HepG2 (cell line): ENCODE data around the gene MOGAT3. TPM values are rescaled to one million over a fixed set of nuclear protein-coding genes. Genes with fewer than 3 reads are reported as not detected.

Source experiments
- ATAC-seq: fragments of 200-7000 bp; cut with Tn5 transposase; 3 replicates; pipeline ENCODE4 v1.9.1; 2020; ENCODE audit warnings: mild to moderate bottlenecking, moderate library complexity
- BruUV-seq: library from RNA; stranded (reverse); fragments of 400-500 nt; replicated peaks from 2 replicates; lab custom pipeline; 2021; lab: Mats Ljungman, UMichigan
- CTCF ChIA-PET: fragments of 300-600 bp; formaldehyde crosslinking; extraction: SDS; loops from one replicate; lab custom pipeline; 2021; ENCODE audit warnings: low total read pairs, inconsistent platforms, low intra/inter-chr PET ratio; lab: Yijun Ruan, JAX
- POLR2A ChIA-PET: fragments of 350-600 bp; sonication (Branson Sonifier 250); formaldehyde crosslinking; loops from one replicate; lab custom pipeline; 2020; ENCODE audit warnings: antibody characterized with exemption, inconsistent platforms; lab: Yijun Ruan, JAX
- DNase-seq: peaks from one replicate; pipeline ENCODE4 v3.0.0-alpha.2; 2015; ENCODE audit warnings: low spot score
- FAIRE-seq: peaks from 3 replicates; lab custom pipeline; 2011; peaks lifted over from hg19 to GRCh38; lab: Jason Lieb, UNC
- H2AFZ ChIP-seq: one replicate; pipeline ENCODE4 v1.6.1; 2011; ENCODE audit warnings: low read length, inconsistent platforms
- H3K27ac ChIP-seq: fragments of 300-600 bp; 3 replicates; pipeline ENCODE4 v1.8.0; 2011; ENCODE audit warnings: mixed run types, mild to moderate bottlenecking, mixed read lengths, low read length, inconsistent platforms; ENCODE audit not compliant: insufficient read depth; ENCODE audit errors: extremely low read length
- H3K27me3 ChIP-seq, 2 experiments: fragments of 200-600 bp in 1 of 2; 2 replicates in 1 of 2; 3 replicates in 1 of 2; pipeline versions ENCODE4 v1.6.0 to v1.8.0; 2011; ENCODE audit warnings: low read length in 2 of 2, mild to moderate bottlenecking in 2 of 2, moderate library complexity in 2 of 2, inconsistent platforms in 1 of 2; ENCODE audit not compliant: insufficient read depth in 2 of 2, control insufficient read depth in 1 of 2
- H3K36me3 ChIP-seq, 2 experiments: fragments of 200-600 bp in 1 of 2; replicated peaks in 1 of 2; 2 replicates in 1 of 2; 3 replicates in 1 of 2; pipeline versions ENCODE4 v1.5.1 to v1.8.0; 2011; ENCODE audit warnings: low read length in 2 of 2, inconsistent platforms in 1 of 2; ENCODE audit not compliant: insufficient read depth in 2 of 2, control insufficient read depth in 1 of 2
- H3K4me1 ChIP-seq: 2 replicates; pipeline ENCODE4 v1.5.1; 2012; ENCODE audit warnings: low read length, inconsistent platforms; ENCODE audit not compliant: insufficient read depth
- H3K4me2 ChIP-seq: 2 replicates; pipeline ENCODE4 v1.6.0; 2011; ENCODE audit warnings: low read depth, low read length, inconsistent platforms
- H3K4me3 ChIP-seq, 3 experiments: fragments of 200-600 bp in 1 of 3; sonication (generic), shearing (Covaris generic) in 1 of 3; replicated peaks in 1 of 3; 2 replicates each; pipeline ENCODE4 v1.5.1; 2011 to 2016; ENCODE audit warnings: low read length in 3 of 3, inconsistent platforms in 2 of 3, low read depth in 2 of 3, mild to moderate bottlenecking in 2 of 3, control low read depth in 1 of 3, mixed read lengths in 1 of 3; ENCODE audit not compliant: insufficient read depth in 1 of 3
- H3K79me2 ChIP-seq: one replicate; pipeline ENCODE4 v1.6.1; 2011; ENCODE audit warnings: low read length, inconsistent platforms; ENCODE audit not compliant: insufficient read depth
- H3K9ac ChIP-seq: 2 replicates; pipeline ENCODE4 v1.6.0; 2011; ENCODE audit warnings: mild to moderate bottlenecking, low read depth, low read length, inconsistent platforms; ENCODE audit not compliant: insufficient read depth
- H3K9me3 ChIP-seq: 2 replicates; pipeline ENCODE4 v1.5.1; 2012; ENCODE audit warnings: mild to moderate bottlenecking, low read length
- H4K20me1 ChIP-seq: 2 replicates; pipeline ENCODE4 v1.6.0; 2011; ENCODE audit warnings: inconsistent platforms, mild to moderate bottlenecking, low read length, moderate library complexity; ENCODE audit not compliant: insufficient read depth
- ARID3A ChIP-seq: IDR thresholded peaks from 2 replicates; pipeline ENCODE4 v1.6.1; 2012; ENCODE audit warnings: low read depth, low read length, improper control_type of control experiment
- BRCA1 ChIP-seq: sonication (generic); formaldehyde crosslinking; IDR thresholded peaks from 2 replicates; pipeline ENCODE4 v1.4.0; 2020; ENCODE audit warnings: missing genetic modification reagents
- DRAP1 ChIP-seq: IDR thresholded peaks from 2 replicates; pipeline ENCODE4 v1.6.1; 2016; ENCODE audit warnings: missing genetic modification reagents, missing compliant biosample characterization
- GABPB1 ChIP-seq: IDR thresholded peaks from 2 replicates; pipeline ENCODE4 v1.6.1; 2016; ENCODE audit warnings: mild to moderate bottlenecking, missing genetic modification reagents, moderate library complexity, missing compliant biosample characterization
- GATAD1 ChIP-seq: IDR thresholded peaks from 2 replicates; pipeline ENCODE4 v1.6.1; 2016; ENCODE audit warnings: missing genetic modification reagents, missing compliant biosample characterization
- KLF9 ChIP-seq: IDR thresholded peaks from 2 replicates; pipeline ENCODE4 v1.6.1; 2016; ENCODE audit warnings: low read depth
- MAX ChIP-seq: IDR thresholded peaks from 2 replicates; pipeline ENCODE4 v1.6.1; 2012; ENCODE audit warnings: inconsistent platforms
- MTF1 ChIP-seq: sonication (generic); formaldehyde crosslinking; IDR thresholded peaks from 2 replicates; pipeline ENCODE4 v1.5.0; 2020; ENCODE audit warnings: missing genetic modification reagents
- PATZ1 ChIP-seq: sonication (generic); formaldehyde crosslinking; IDR thresholded peaks from 2 replicates; pipeline ENCODE4 v1.4.0; 2020; ENCODE audit warnings: missing genetic modification reagents
- PHF21A ChIP-seq: sonication (generic); formaldehyde crosslinking; IDR thresholded peaks from 2 replicates; pipeline ENCODE4 v1.5.0; 2020; ENCODE audit warnings: mild to moderate bottlenecking, missing genetic modification reagents
- SNAI1 ChIP-seq: sonication (generic); formaldehyde crosslinking; IDR thresholded peaks from 2 replicates; pipeline ENCODE4 v1.5.0; 2020; ENCODE audit warnings: mild to moderate bottlenecking, missing genetic modification reagents, borderline replicate concordance
- SRF ChIP-seq: IDR thresholded peaks from 2 replicates; pipeline ENCODE4 v1.6.1; 2011; ENCODE audit warnings: mild to moderate bottlenecking, low read depth, low read length, moderate library complexity
- TEAD3 ChIP-seq: optimal IDR thresholded peaks from 2 replicates; pipeline ENCODE3; 2016; ENCODE audit warnings: borderline replicate concordance
- ZBTB10 ChIP-seq: sonication (generic); formaldehyde crosslinking; IDR thresholded peaks from 2 replicates; pipeline ENCODE4 v1.4.0; 2020; ENCODE audit warnings: missing genetic modification reagents, borderline replicate concordance
- ZNF550 ChIP-seq: sonication (generic); formaldehyde crosslinking; IDR thresholded peaks from 2 replicates; pipeline ENCODE4 v1.4.0; 2020; ENCODE audit warnings: mild to moderate bottlenecking, missing genetic modification reagents, borderline replicate concordance
- WGBS: methylation state at CpG from one replicate; pipeline ENCODE4 v1.1.6; 2017; ENCODE audit warnings: low lambda C conversion rate; 5-methylcytosine and 5-hydroxymethylcytosine counted together
- in situ Hi-C: cut with HindIII; loops from 2 replicates; pipeline ENCODE4 v1.10.0; 2017; ENCODE audit warnings: low pct_unique_long_range_greater_than_20kb; ENCODE audit not compliant: extremely low pct_ligation_motif_present
- intact Hi-C: fragments of 100-400 bp; cut with micrococcal nuclease; formaldehyde crosslinking; loops from one replicate; pipeline ENCODE4 v1.10.0; 2022; ENCODE audit not compliant: unreplicated experiment
- polyA plus RNA-seq, 8 experiments: library from polyadenylated mRNA; depleted of rRNA in 3 of 8; stranded (reverse) in 7 of 8; unstranded in 1 of 8; fragments of >200 nt; fragmentation: Illumina TruSeq in 4 of 8; extraction: Trizol in 4 of 8; gene quantifications; 2 replicates each; pipeline versions ENCODE4 v1.2.1 to v1.2.3, GENCODE V29; 2011 to 2016; ENCODE audit warnings: low read depth in 4 of 8, missing spikeins in 1 of 8, mixed read lengths in 1 of 8; ENCODE audit not compliant: insufficient read depth in 1 of 8
- total RNA-seq, 5 experiments: library from RNA; depleted of rRNA; stranded (reverse); fragments of >200 nt; fragmentation: Illumina TruSeq; extraction: Trizol; gene quantifications; 2 replicates each; pipeline ENCODE4 v1.2.3, GENCODE V29; 2016; ENCODE audit warnings: low read depth in 1 of 5

Gene MOGAT3
- total and polyA plus RNA-seq, 2 of the 13 experiments (the other 11 are each of a cell fraction or from before 2014, with no cell fraction given): 22.5 to 30.5 TPM

- TF ChIP-seq SRF (no peak), SNAI1 (CRISPR knock-in tag) (no peak), GATAD1 (CRISPR knock-in tag) (no peak), TEAD3 (CRISPR knock-in tag) (peak; percentile 50), BRCA1 (CRISPR knock-in tag) (no peak), PHF21A (CRISPR knock-in tag) (0 out of 2 replicates have a peak, but pooled peaks have one; percentile 33)
- TF ChIP-seq, all 625 proteins: peak for 11
Observed at GRCh38 chr7:101185258-101185839, 15.5 kb downstream of the MOGAT3 start (continued).

GRCh38 chr7:101180130-101180755 lies 20.6 kb downstream of the MOGAT3 start, which contains the start of gene NAT16:
NAT16 (minus strand) TSS chr7:101180293; CDS start chr7:101174807, 5,486 bp downstream.
- CTCF ChIA-PET: no interaction called here
- WGBS: 16% methylated on average over 7 of the region's 56 CpGs
- intact Hi-C loops (loop anchor here (5.0 kb wide), 1 partner anchor 698 kb away; the partner anchor contains the start of gene NYAP1), in situ Hi-C loops (no loop called here)
- peaks cover 11 to 42% of the 10 kb centered on the region in 2 experiments for H3K27me3 ChIP-seq
- no peaks in the 10 kb centered on the region for H3K9me3 ChIP-seq
- POLR2A ChIA-PET: no interaction called here
- H3K4me3 ChIP-seq: peak within 1 kb of the TSS in 2 of 3 experiments; percentile 31 to 56; a peak in 3 of 6 replicates
- FAIRE-seq (no peak), DNase-seq (no peak), ATAC-seq (peak; percentile 11; the same call in 2 of the 3 replicates)
- H3K4me1 ChIP-seq: peaks cover 51% of the 10 kb centered on the region
- no peak within 1 kb of the TSS for H2AFZ ChIP-seq
- H3K79me2 ChIP-seq: no peaks in the 10 kb centered on the region
- H4K20me1 ChIP-seq: no peaks in the 10 kb centered on the region
- H3K36me3 ChIP-seq: no peaks in the 10 kb centered on the region
- BruUV-seq: no TSS peak
- peak within 1 kb of the TSS; percentile 57 for H3K4me2 ChIP-seq
- no peak within 1 kb of the TSS for H3K9ac ChIP-seq
- H3K27ac ChIP-seq: no peak within 1 kb of the TSS
- TF ChIP-seq ARID3A (no peak), ZNF550 (CRISPR knock-in tag) (no peak), MAX (0 out of 2 replicates have a peak, but pooled peaks have one; percentile 25), KLF9 (CRISPR knock-in tag) (no peak), MTF1 (CRISPR knock-in tag) (no peak), PATZ1 (CRISPR knock-in tag) (peak; percentile 25; the same call in 1 of the 2 replicates), GABPB1 (CRISPR knock-in tag) (peak; percentile 32; the same call in 1 of the 2 replicates), DRAP1 (CRISPR knock-in tag) (no peak), ZBTB10 (CRISPR knock-in tag) (peak; percentile 38; the same call in 1 of the 2 replicates), BRCA1 (CRISPR knock-in tag) (no peak)
